Activated CD4-positive, alpha-beta T cell treated with anti-CD3 and anti-CD28 coated beads, Interleukin-2, amount 50 U/mL, for 48 hours (primary cell): ENCODE data around the gene ATF7.
"Not testable (repeated sequence)": the region's sequence is repeated elsewhere in the genome, so short reads cannot be mapped to it uniquely, and the experiment has no call there.

ENCODE experiments used
- DNase-seq, 2 experiments: peaks; one replicate each; pipeline ENCODE4 v3.0.0-alpha.2; 2020

The ATF7 gene

GRCh38 chr12:53626702-53627169, 554 bp upstream of the ATF7 start:
- no peak for DNase-seq

DNA sequence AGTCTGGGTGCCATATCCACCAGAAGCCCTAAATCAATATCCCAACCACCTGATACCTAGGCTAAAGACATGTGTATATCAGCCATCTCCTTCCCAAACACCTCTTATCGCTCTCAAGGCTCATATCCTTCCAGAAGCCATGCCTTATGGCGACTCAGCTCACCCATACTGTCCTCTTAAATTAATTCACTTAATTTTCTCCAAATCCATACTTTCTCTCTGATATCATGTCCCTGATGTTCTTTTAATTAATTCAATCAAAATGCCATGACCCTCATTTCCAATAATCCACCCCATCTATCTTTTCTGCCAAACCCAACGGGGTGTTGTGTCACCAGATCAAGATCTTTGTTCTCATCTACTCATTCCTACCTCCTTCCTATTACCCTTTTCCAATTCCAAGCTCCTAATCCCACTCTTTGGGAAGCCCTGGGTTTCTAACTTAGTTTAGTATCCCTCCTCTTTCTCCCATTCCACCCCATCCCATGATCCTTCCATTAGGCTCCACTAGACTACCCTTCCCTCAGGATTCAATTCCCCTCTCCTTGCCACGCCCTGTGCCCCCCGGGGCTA, 723 bp downstream of the ATF7 start:
- no peak for DNase-seq

DNA sequence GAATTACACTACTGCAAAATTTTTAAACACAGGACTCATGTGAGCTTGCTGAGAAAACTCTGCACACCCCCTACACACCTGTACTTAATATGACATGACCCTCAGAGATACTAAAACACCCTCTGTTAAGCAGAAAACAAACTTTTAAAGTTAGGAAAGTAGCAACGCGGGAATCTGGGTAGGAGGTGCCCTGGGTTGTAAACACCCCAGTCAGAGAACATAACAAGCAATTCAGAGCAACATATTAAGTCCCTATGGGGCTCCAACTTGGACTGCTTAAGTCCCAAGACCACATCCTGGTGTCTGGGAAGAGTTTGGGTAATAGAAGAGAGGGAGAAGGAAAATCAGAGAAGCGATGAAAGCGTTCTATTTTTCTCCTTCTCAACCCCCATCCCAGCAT, 1.2 kb downstream of the ATF7 start:
- DNase-seq, result no peak

DNA sequence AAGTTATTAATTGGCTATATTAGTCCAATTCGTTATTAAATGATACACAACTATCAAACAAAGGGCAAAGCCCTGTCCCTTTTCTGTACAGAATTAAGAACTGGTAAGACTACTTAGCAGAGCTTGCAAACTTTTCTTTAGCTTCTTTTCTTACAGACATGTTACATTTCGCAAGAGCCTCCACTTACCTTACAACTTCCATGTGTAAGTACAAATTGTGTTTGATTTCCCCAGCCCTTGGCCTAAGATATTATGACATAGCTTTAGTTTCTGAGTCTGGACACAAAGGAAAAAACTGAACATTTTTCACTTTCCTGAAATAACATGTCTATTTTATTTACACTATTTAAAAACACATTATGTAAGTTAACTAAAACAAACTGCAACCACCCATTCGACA, 1.7 kb downstream of the ATF7 start:
- no peak for DNase-seq

DNA sequence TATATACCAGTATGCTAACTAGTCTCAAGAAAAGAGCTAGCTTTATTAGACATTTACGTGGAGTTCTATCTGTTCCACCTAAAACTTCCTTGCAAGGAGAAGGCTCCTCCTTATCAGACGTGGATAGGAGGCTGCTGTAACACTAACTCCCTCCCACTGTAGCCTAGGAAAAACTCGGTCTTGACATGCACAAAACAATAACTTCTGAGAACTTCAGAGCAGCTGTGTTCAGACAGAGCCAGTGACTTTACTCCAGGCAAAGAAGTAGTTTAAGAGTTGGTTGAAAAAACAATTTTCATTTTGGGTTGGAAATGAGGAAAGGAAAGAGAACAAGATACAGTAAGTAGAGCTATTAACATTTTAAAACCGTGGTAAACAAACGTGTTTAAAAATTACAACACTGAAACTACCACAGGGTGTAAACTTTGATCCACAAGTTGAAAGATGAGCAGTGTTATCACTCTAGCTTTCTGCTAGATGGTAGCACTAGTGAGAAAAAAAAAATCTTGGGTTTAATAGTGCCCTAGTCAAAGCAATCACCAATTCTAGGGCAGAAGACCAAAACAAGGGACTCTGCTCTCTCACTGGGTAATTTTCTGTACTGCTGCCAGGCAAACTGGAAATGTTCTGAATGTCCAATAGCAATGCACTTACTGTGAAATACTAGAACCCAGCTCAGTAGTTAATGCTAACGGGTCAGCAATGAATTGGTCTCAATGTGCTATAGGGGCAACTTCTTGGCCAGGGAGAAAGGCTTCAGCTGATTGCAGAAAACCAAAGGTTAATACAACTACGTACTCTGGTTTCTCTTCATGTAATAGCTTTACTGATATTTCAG, 2.4 kb downstream of the ATF7 start:
- no peak for DNase-seq

DNA sequence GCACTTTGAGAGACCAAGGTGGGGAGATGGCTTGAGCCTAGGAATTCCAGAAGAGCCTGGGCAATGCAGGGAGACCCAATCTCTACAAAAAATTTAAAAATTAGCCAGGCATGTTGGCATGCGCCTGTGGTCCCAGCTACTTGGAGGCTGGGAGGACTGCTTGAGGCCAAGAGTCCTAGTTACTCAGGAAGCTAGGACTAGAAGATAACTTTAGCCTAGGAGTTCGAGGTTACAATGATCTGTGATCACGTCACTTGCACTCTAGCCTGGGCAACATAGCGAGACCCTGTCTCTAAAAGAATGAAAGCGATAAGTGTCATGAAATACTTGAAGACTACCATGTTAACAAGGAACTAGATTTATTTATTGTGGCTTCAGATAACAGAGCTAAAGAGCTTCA, 3.5 kb downstream of the ATF7 start:
- no peak for DNase-seq

- no peak for DNase-seq
These were observed 7.9 kb downstream of the ATF7 start for GRCh38 chr12:53618275-53618674.

DNA sequence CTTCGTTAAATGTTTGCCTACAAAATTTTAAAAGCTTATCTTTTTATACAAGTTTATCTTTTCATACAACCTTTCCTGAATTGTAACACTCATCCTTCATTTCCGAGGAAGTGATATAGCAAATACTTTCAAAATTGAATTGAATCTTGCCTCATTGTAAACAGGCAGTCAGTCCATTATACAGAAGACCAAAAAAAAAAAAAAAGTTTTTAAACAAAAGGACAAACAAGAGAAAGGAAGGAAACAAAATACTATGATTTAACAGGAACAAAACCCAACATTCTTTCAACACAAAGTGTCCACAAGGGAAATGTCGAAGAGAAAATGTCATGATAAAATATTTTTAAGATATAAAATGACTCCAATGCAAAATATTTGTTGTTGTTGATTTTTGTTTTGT, 8.5 kb downstream of the ATF7 start:
- no peak for DNase-seq

- no peak for DNase-seq
These were observed 9.2 kb downstream of the ATF7 start for GRCh38 chr12:53616950-53617349.

DNA sequence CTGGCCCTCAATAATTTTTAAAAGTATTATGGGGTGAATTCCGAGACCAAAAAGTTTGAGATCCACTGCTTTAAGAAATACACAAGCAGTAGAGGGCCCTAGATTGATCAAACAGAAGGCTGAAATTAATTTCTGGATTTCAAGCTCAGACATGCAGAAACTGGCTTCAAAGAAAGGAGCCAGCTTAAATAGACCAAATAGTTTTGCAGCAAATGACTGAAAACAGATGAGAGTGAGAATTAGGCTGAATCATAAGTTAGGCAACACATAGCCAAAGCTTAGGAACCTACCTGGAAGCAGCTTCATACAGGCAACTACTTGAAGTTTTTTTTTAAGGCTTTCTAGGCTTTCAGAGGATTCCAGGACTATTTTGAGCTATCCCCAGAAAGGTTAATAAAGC, 12.4 kb downstream of the ATF7 start:
- no peak for DNase-seq

DNA sequence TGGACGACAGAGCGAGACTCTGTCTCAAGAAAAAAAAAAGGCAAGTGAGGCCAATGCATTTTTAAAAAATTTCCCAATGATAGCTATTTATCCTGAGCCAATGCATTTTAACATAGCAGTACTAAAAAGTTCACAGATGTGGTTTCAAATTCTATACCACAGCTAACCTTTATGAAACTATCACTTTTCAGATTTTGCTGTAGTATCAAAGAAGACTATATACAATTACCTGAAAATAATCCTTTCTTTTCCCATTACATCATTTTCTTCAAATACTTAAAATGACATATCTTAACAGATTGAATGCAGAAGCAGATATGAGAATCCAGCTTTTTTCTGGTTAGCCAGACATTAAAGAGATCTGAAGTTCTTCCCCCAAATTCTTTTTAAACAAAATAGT, 13.2 kb downstream of the ATF7 start:
- DNase-seq, result no peak

DNA sequence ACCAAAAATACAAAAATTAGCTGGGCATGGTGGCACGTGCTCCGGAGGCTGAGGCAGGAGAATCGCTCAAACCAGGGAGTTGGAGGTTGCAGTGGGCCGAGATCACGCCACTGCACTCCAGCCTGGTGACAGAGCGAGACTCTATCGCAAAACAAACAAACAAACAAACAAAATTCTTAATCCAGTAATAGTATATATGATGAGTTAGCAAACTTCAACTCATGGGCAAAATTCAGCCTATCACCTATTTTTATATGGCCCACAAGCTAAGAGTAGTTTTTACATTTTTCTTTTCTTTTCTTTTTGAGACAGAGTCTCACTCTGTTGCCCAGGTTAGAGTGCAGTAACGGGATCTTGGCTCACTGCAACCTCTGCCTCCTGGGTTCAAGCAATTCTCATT, 14.9 kb downstream of the ATF7 start:
- no peak for DNase-seq

DNA sequence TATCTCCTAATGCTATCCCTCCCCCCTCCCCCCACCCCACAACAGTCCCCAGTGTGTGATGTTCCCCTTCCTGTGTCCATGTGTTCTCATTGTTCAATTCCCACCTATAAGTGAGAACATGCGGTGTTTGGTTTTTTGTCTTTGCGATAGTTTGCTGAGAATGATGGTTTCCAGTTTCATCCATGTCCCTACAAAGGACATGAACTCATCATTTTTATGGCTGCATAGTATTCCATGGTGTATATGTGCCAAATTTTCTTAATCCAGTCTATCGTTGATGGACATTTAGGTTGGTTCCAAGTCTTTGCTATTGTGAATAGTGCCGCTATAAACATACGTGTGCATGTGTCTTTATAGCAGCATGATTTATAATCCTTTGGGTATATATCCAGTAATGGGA, 19.5 kb downstream of the ATF7 start:
- not testable (repeated sequence) for DNase-seq

GRCh38 chr12:53604581-53604980, 21.6 kb downstream of the ATF7 start:
- no peak for DNase-seq

GRCh38 chr12:53603804-53604203, 22.4 kb downstream of the ATF7 start:
- no peak for DNase-seq

DNA sequence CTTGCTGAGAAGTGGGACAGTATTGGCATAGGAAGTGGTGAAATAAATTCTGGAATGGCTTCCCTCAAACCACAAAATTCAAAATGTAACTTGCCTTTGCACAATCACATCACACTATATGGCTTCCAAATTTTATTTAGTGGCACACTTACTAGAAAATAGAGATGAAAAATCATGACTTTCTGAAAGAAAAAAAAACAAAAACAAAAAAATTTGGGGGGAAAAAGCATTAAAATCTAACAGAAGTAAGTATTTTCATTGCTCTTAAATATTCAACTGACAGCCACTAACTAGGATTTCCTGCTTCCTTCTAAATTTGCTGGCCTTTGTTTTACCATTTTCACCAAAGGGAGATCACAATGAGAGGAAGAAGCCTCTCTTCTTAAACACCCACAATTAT, 23.0 kb downstream of the ATF7 start:
- no peak for DNase-seq

DNA sequence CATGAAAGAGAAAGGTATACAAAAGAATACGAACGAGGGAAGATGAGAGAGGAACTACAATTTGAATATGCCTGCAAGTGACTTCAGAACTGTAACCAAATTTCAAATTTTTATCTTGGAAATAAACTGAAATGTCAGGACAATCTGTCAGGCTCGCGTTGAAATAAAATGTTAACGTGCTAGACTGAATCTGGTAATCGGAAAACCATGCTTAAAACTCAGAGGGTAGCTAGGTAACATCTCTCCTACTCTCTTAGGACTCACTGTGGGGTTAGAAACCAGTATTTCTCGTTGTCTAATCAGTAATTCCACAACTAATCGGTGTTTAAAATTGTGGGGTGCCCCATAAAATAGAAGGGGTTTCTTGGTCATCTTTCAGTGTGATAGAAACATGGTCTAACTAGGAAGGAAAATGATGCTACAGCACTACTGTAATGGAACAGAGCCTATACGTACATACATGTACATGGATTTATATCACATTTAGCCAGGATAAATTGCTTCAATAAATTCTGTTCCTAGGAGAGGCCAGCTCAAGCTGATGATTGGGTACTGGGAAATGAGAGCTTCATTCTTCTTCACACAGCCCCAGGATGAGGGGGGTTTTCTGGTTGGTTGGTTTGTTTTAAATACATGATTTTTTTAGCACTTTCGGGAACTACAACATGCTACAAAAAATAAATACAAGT, 23.9 kb downstream of the ATF7 start:
- DNase-seq, result no peak

- no peak for DNase-seq
These were observed 24.8 kb downstream of the ATF7 start for GRCh38 chr12:53601296-53601847.

DNA sequence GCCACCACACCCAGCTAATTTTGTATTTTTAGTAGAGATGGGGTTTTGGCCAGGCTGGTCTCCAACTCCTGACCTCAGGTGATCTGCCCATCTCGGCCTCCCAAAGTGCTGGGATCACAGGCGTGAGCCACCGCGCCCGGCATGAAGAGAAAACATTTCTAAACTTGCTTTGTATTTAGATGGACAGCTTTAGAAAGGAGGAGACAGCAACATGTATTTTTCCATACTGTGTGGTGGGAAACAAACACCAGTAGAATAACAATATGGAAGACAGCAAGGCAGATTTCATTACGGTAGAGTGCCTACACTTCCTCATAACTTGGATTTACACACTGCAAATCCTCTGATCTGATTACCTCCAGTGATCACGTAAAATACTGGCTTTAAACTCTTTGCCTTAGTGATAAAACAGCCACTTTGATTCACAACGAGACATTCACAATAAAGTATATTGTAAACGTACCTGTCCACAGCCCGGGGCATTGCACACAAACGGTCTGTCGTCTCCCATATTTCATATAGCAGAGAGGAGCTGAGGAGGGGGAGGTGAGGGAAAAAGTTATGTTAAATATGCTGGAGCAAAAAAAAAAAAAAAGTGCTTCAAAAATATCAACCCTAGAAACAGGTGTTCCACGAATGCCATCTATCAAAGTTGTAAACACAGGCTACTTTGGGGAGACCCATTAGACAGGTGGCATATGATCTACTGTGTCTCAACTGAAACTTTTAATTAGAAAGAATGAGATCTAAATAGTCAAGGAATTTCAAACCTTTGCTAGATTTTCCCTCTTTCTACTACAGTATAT, 25.5 kb downstream of the ATF7 start:
- no peak for DNase-seq

GRCh38 chr12:53599579-53599978, 26.6 kb downstream of the ATF7 start:
- no peak for DNase-seq

- not testable (repeated sequence) for DNase-seq
These were observed 27.2 kb downstream of the ATF7 start for GRCh38 chr12:53598971-53599370.

DNA sequence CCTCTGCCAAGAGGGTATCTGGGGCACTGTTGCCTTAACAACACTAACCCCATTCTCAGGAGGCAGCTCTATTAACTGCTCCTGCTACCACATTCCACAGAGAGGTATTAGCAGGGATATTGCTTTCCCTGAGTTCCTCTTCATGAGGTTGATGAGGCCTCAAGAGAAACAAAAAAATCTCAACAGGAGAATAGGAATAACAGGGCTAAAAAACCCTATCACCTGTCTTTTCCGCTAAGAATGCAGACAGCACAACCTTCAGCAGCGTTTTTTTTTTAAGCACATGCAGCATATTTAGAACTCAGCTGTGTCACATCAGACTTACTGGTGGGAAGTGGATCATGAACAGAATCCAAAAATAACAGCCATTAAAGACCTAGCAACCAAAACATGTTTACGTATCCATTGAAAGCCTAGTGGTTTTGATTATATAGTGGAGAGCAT, 29.2 kb downstream of the ATF7 start:
- DNase-seq, result no peak
